GM13977 (cell line): Measurements from ENCODE around the gene KLHL40.

Source experiments
- DNase-seq: peaks from one replicate; pipeline ENCODE4 v3.0.0; 2012; ENCODE audit warnings: low spot score
- CTCF ChIP-seq: IDR thresholded peaks from 2 replicates; pipeline ENCODE4 v1.5.1; 2012; ENCODE audit warnings: mild to moderate bottlenecking, control low read depth; ENCODE audit not compliant: insufficient read depth; ENCODE audit errors: extremely low read depth, missing control alignments
- in situ Hi-C: fragments of 300-500 bp; cut with MboI; formaldehyde crosslinking; loops from one replicate; pipeline ENCODE4 v1.12.0; 2022; ENCODE audit warnings: low sequenced_read_pairs, low pct_unique_long_range_greater_than_20kb, mixed read lengths, inconsistent platforms; ENCODE audit not compliant: unreplicated experiment

KLHL40 gene

GRCh38 chr3:42732196-42732828, 47.0 kb downstream of the KLHL40 start:
- in situ Hi-C loops: no loop called here
- no peak for DNase-seq
- no peak for TF ChIP-seq CTCF

DNA sequence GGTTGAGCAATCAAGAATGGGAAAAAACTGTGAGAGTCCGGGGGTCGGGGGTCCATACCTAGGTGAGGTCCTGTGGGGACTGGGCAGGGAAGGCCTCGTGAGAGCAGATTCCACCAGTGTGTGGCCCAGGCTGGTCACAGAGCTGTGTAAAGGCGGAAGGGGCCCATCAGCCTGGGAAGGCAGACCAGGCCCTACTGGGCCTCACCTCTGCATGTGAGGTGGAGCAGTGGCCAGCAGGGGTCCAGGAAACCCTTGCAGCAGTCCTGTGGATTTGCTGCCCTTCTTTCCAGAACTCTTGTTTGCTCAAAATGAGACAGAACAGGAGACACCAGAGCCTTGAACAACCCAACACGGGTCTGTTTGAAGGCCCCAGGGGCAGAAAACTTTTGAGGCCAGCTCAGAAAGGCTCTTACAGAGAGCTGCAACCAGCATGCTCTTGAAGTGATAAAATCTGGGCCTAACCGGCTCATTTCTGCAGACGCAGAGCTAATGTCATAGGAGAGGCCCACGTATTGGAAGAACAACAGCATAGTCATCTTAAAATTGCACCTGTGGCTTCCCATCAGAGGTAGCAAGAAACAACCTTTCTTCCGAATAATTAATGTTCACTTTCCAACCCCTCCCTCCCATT, 47.6 kb downstream of the KLHL40 start:
- TF ChIP-seq CTCF: no peak
- no peak for DNase-seq
- in situ Hi-C loops: no loop called here

- TF ChIP-seq CTCF: no peak
- no peak for DNase-seq
- in situ Hi-C loops: no loop called here
Measured at GRCh38 chr3:42733501-42734262, 48.3 kb downstream of the KLHL40 start.

- in situ Hi-C loops: no loop called here
- no peak for TF ChIP-seq CTCF
- no peak for DNase-seq
Measured at GRCh38 chr3:42734263-42734860, 49.0 kb downstream of the KLHL40 start.

GRCh38 chr3:42735019-42735418, 49.7 kb downstream of the KLHL40 start:
- in situ Hi-C loops: no loop called here
- DNase-seq: no peak
- no peak for TF ChIP-seq CTCF

GRCh38 chr3:42735615-42736014, 50.3 kb downstream of the KLHL40 start:
- no peak for TF ChIP-seq CTCF
- in situ Hi-C loops: no loop called here
- no peak for DNase-seq
